Measurements from ENCODE around the gene GFM1. TPM values are rescaled to one million over a fixed set of nuclear protein-coding genes. Genes with fewer than 3 reads are reported as not detected.
"Not testable (repeated sequence)": the region's sequence is repeated elsewhere in the genome, so short reads cannot be mapped to it uniquely, and the experiment has no call there.

The GFM1 gene
- total RNA-seq, 6 experiments from 2014 or later = 41.6 to 46.4 (median 44.1) TPM

DNA sequence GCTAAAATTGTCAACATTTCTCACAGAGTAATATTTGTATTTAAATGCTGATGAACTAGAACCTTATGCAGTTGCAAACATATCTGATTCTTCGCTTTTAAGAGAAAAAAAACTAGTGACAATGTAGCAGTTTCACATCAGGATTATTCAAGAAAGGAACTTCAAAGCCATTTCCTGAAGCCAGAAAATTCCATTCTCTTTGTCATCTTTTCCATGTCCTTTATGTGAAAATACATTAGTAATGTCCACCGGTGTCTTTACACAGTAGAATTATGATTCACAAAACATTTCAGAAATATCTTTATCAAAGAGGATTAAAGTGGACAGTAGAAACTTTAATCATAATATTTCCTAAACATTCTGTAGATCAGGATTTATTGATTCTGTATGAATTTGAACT is 40.8 kb downstream of the GFM1 start:
- peaks cover 18% of the 10 kb centered on the region for H3K36me3 Mint-ChIP-seq (ENCODE audit: low read depth)
- peak overlapping the region; percentile 59; the same call in 1 of the 2 replicates for H3K27ac Mint-ChIP-seq
- no peaks in the 10 kb centered on the region for H3K27me3 Mint-ChIP-seq (ENCODE audit: insufficient read depth)
- peak; percentile 7 for DNase-seq
- no peak overlapping the region for H3K4me3 Mint-ChIP-seq
- H3K9me3 Mint-ChIP-seq = no peaks in the 10 kb centered on the region
- TF ChIP-seq, protein P1, sequence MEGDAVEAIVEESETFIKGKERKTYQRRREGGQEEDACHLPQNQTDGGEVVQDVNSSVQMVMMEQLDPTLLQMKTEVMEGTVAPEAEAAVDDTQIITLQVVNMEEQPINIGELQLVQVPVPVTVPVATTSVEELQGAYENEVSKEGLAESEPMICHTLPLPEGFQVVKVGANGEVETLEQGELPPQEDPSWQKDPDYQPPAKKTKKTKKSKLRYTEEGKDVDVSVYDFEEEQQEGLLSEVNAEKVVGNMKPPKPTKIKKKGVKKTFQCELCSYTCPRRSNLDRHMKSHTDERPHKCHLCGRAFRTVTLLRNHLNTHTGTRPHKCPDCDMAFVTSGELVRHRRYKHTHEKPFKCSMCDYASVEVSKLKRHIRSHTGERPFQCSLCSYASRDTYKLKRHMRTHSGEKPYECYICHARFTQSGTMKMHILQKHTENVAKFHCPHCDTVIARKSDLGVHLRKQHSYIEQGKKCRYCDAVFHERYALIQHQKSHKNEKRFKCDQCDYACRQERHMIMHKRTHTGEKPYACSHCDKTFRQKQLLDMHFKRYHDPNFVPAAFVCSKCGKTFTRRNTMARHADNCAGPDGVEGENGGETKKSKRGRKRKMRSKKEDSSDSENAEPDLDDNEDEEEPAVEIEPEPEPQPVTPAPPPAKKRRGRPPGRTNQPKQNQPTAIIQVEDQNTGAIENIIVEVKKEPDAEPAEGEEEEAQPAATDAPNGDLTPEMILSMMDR (IDR thresholded peaks at IDR 0.05) = no peak
- H3K4me1 Mint-ChIP-seq (ENCODE audit: low read depth) = peaks cover 32% of the 10 kb centered on the region

DNA sequence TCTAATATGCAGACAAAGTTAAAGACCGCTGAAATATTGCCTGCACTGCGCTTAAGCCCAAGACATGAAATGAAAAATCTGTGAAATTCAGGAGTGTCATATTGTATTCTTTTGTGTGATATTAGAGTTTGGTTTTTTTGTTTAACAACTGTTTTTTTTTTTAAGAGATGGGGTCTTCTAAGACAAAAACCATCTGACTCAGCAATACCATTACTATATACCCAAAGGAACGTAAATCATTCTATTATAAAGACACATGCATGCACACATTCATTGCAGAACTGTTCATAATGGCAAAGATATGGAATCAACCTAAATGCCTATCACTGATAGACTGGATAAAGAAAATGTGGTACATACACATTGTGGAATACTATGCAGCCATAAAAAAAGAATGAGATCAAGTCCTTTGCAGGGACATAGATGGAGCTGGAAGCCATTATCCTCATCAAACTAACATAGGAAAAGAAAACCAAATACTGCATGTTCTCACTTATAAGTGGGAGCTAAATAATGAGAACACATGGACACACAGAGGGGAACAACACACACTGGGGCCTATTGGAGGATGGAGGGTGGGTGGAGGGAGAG is 49.6 kb downstream of the GFM1 start:
- H3K4me1 Mint-ChIP-seq (ENCODE audit: low read depth) = peaks cover 12% of the 10 kb centered on the region
- not testable (repeated sequence) for H3K27me3 Mint-ChIP-seq (ENCODE audit: insufficient read depth); H3K4me3 Mint-ChIP-seq; H3K27ac Mint-ChIP-seq; H3K9me3 Mint-ChIP-seq; DNase-seq
- peaks cover 46% of the 10 kb centered on the region for H3K36me3 Mint-ChIP-seq (ENCODE audit: low read depth)

DNA sequence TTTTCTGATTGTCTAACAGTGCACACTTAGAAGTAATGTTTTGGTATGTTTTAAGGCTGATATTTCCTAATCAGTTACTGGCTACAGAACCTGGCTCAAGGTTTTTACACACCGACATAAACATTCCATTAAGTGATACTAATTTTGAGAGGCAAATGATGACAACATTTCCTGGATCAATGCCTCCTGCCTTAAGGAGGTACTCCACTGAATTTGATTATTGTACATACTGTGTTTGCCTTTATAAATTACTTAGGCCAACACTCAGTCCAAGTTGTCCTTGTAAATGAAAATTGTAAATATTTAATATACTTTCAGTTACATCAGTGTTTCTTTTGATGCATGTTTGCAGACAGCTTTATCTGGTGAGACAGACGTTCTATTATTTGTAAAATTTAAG is 52.3 kb downstream of the GFM1 start:
- TF ChIP-seq, protein P1 (IDR thresholded peaks at IDR 0.05) = no peak
- Mint-ChIP-seq H3K36me3 (ENCODE audit: low read depth) (peaks cover 30% of the 10 kb centered on the region), H3K4me3 (no peak overlapping the region), H3K27ac (no peak overlapping the region), H3K9me3 (no peaks in the 10 kb centered on the region), H3K27me3 (ENCODE audit: insufficient read depth) (no peaks in the 10 kb centered on the region; the same call in 1 of the 2 replicates), H3K4me1 (ENCODE audit: low read depth) (peaks cover 25% of the 10 kb centered on the region)
- DNase-seq = no peak

DNA sequence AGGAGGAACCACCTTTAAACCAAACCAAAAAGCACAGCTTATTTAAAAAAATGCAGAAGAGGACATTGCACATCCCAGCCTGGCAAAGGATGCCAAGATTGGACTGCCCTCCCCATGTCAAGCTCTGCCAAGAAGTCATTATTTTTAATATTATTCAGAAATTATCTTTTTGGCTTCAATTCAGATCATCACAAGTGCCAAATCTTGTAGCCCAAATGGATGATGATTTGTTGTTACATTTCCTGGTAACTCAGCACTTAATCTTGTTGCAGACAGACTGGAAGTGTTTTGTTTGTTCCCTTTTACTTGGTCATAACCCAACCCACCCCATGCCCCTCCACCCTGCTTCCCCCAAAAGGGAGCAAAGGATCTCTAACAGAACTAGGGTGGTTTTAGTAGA is 56.2 kb downstream of the GFM1 start:
- Mint-ChIP-seq H3K9me3 (no peaks in the 10 kb centered on the region), H3K4me1 (ENCODE audit: low read depth) (peaks cover 62% of the 10 kb centered on the region), H3K27me3 (ENCODE audit: insufficient read depth) (no peaks in the 10 kb centered on the region; the same call in 1 of the 2 replicates), H3K27ac (peak overlapping the region; percentile 97; the same call in 1 of the 2 replicates), H3K36me3 (ENCODE audit: low read depth) (peaks cover 23% of the 10 kb centered on the region), H3K4me3 (no peak overlapping the region)
- TF ChIP-seq, protein P1 (IDR thresholded peaks at IDR 0.05) = no peak
- no peak for DNase-seq

DNA sequence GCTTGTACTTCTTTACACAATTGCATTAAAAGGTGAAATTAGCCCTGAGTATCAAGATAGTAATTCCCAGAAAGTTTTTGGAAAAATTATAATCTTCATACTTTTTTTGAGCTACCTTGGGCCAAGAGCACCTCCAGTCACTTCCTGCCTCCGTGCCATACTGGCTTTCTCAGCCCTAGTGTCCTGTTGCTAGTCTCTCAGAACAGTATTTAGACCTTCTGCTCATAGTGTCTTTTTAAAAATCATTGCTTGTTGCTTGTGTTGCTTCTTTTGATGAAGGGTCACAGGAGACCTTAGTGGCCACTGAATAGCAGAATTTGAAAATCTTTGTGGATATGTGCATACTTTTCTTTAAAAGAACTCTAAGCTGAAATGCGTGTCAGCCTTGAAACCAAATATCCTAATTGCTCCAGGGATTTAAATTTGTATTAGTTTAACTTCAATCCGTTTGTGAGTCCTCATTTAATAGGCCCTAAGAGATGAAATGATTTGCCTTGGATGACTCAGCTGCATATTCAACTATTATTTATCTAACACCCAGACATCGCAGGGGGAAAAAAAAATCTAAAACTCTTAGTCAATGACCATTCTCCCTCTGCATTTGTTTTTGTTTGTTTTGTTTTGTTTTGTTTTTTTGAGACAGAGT is 57.2 kb downstream of the GFM1 start:
- TF ChIP-seq, protein P1 (IDR thresholded peaks at IDR 0.05) = no peak
- Mint-ChIP-seq H3K4me3 (peak overlapping the region; percentile 37), H3K4me1 (ENCODE audit: low read depth) (peaks cover 66% of the 10 kb centered on the region), H3K27me3 (ENCODE audit: insufficient read depth) (no peaks in the 10 kb centered on the region; the same call in 1 of the 2 replicates), H3K9me3 (no peaks in the 10 kb centered on the region), H3K36me3 (ENCODE audit: low read depth) (peaks cover 30% of the 10 kb centered on the region), H3K27ac (peak overlapping the region; percentile 97)
- peak; percentile 55 for DNase-seq

DNA sequence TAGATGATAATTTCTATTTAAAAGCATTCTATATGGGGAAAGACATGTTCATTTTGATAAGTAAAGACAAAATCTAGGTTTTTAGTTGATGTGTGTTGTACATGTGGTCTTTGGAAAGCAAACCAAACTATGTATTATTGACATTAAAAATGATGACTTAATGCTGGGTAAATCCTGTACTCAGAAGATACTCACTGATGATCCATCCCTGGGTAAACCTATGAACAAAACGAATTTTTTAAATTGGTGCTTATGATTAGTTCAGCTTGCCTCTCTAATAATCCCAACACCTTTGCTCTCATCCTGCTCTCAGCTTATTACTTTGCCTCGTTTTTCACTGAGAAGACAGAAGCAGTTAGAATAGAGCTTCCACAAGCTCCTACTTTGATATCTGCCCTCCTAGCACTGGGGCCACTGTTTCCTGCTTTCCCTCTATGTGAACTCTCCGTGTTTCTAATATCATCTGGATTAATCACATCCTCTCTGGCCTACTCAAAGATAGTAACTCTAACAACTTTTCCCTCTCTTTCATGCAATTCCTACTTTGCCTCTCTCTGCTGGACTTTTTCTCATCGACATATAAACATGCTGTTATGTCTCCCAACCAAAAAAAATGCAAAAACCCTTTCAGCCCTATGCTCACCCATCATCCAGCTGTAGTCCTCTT is 58.6 kb downstream of the GFM1 start:
- H3K4me3 Mint-ChIP-seq = peak overlapping the region; percentile 76

More for the DNA sequence above, 58.6 kb downstream of the GFM1 start:
- Mint-ChIP-seq H3K9me3 (no peaks in the 10 kb centered on the region), H3K4me1 (ENCODE audit: low read depth) (peaks cover 71% of the 10 kb centered on the region), H3K27me3 (ENCODE audit: insufficient read depth) (no peaks in the 10 kb centered on the region; the same call in 1 of the 2 replicates), H3K27ac (peak overlapping the region; percentile 97), H3K36me3 (ENCODE audit: low read depth) (peaks cover 39% of the 10 kb centered on the region)
- TF ChIP-seq, protein P1 (IDR thresholded peaks at IDR 0.05) = no peak
- peak; percentile 49 for DNase-seq
